ENCODE results near the gene ATP8A1. TPM values are rescaled to one million over a fixed set of nuclear protein-coding genes. Genes with fewer than 3 reads are reported as not detected.
"Not testable (repeated sequence)": the region's sequence is repeated elsewhere in the genome, so short reads cannot be mapped to it uniquely, and the experiment has no call there.

Gene ATP8A1
- total RNA-seq, 2 donors from 2014 or later = 43.3 to 59.2 TPM

- no peaks in the 10 kb centered on the region for H3K36me3 Mint-ChIP-seq (ENCODE audit: low read depth)
These were observed 271.4 kb downstream of the ATP8A1 start for GRCh38 chr4:42385516-42385915.

DNA sequence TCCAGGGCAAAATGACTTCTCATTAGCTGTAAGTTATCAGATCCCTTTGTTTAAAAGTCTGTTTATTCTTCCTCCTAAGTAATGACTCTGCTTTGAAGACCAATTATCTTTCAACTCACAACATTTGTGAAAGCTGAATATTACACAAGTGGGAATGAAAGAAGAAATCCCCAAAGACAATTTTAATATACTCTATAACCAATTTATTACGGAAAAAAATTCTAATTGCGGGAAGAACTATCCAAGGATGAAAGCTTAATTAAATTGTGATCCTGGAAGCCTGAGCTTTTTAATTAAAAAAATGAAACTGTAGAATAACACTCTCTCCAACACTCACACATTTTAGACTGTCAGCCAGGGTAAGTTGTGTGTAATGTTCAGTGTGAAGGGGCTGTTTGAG lies 275.2 kb downstream of the ATP8A1 start:
- peaks cover 37% of the 10 kb centered on the region for H3K27me3 Mint-ChIP-seq
- H3K27ac Mint-ChIP-seq = no peak overlapping the region
- ATAC-seq = no peak
- H3K9me3 ChIP-seq (ENCODE audit: control insufficient read depth, low read length, poor library complexity, severe bottlenecking) = no peaks in the 10 kb centered on the region
- no peaks in the 10 kb centered on the region for H3K36me3 Mint-ChIP-seq (ENCODE audit: low read depth)
- no peaks in the 10 kb centered on the region for H3K4me1 Mint-ChIP-seq
- no peak overlapping the region for H3K4me3 Mint-ChIP-seq
- no peak for DNase-seq

More at GRCh38 chr4:42385516-42385915, 271.4 kb downstream of the ATP8A1 start:
- ATAC-seq (no peak), DNase-seq (no peak)
- H3K4me1 Mint-ChIP-seq = no peaks in the 10 kb centered on the region
- H3K27ac Mint-ChIP-seq = no peak overlapping the region
- H3K9me3 ChIP-seq (ENCODE audit: control insufficient read depth, low read length, poor library complexity, severe bottlenecking) = no peaks in the 10 kb centered on the region
- H3K27me3 Mint-ChIP-seq = peaks cover 28% of the 10 kb centered on the region
- H3K4me3 Mint-ChIP-seq = no peak overlapping the region

GRCh38 chr4:42377497-42377896 lies 279.4 kb downstream of the ATP8A1 start:
- no peak overlapping the region for H3K27ac Mint-ChIP-seq
- H3K4me1 Mint-ChIP-seq = no peaks in the 10 kb centered on the region
- H3K4me3 Mint-ChIP-seq = no peak overlapping the region
- ATAC-seq (no peak), DNase-seq (no peak)
- H3K9me3 ChIP-seq (ENCODE audit: control insufficient read depth, low read length, poor library complexity, severe bottlenecking) = no peaks in the 10 kb centered on the region
- peaks cover 47% of the 10 kb centered on the region for H3K27me3 Mint-ChIP-seq
- H3K36me3 Mint-ChIP-seq (ENCODE audit: low read depth) = no peaks in the 10 kb centered on the region

GRCh38 chr4:42372303-42372702 lies 284.6 kb downstream of the ATP8A1 start:
- not testable (repeated sequence) for H3K4me1 Mint-ChIP-seq; H3K9me3 ChIP-seq (ENCODE audit: control insufficient read depth, low read length, poor library complexity, severe bottlenecking); H3K36me3 Mint-ChIP-seq (ENCODE audit: low read depth); DNase-seq; H3K4me3 Mint-ChIP-seq; ATAC-seq; H3K27ac Mint-ChIP-seq
- peaks cover 26% of the 10 kb centered on the region for H3K27me3 Mint-ChIP-seq

- Mint-ChIP-seq H3K4me1 (no peaks in the 10 kb centered on the region), H3K36me3 (ENCODE audit: low read depth) (no peaks in the 10 kb centered on the region), H3K4me3 (no peak overlapping the region), H3K27ac (no peak overlapping the region), H3K27me3 (peaks cover 33% of the 10 kb centered on the region)
- ATAC-seq (no peak), DNase-seq (no peak)
- no peaks in the 10 kb centered on the region for H3K9me3 ChIP-seq (ENCODE audit: control insufficient read depth, low read length, poor library complexity, severe bottlenecking)
These were observed 285.3 kb downstream of the ATP8A1 start for GRCh38 chr4:42371305-42372252.

DNA sequence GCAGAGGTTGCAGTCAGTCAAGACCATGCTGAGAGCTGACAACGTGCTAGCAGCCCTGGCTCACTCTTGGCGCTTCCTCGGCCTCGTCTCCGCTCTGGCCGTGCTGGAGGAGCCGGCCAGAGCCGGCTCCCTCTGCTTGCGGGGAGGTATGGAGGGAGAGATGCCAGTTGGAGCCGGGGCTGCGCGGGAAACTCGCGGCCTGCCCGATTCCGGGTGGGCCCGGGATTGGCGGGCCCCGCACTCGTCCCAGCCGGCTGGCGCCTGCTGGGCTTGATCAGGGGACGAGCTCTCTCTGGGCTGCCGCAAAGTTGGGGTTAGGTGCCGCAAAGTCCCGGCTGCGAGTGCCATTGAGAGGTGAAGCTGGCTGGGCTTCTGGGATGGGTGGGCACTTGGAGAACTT lies 287.4 kb downstream of the ATP8A1 start:
- Mint-ChIP-seq H3K27me3 (peaks cover 25% of the 10 kb centered on the region), H3K27ac (no peak overlapping the region), H3K4me1 (no peaks in the 10 kb centered on the region), H3K4me3 (no peak overlapping the region), H3K36me3 (ENCODE audit: low read depth) (no peaks in the 10 kb centered on the region)
- no peak for ATAC-seq
- H3K9me3 ChIP-seq (ENCODE audit: control insufficient read depth, low read length, poor library complexity, severe bottlenecking) = no peaks in the 10 kb centered on the region
- DNase-seq = no peak

GRCh38 chr4:42366959-42367358 lies 289.9 kb downstream of the ATP8A1 start:
- ATAC-seq = no peak
- Mint-ChIP-seq H3K36me3 (ENCODE audit: low read depth) (no peaks in the 10 kb centered on the region), H3K27me3 (peaks cover 19% of the 10 kb centered on the region), H3K4me3 (no peak overlapping the region), H3K27ac (no peak overlapping the region), H3K4me1 (no peaks in the 10 kb centered on the region)
- no peak for DNase-seq
- H3K9me3 ChIP-seq (ENCODE audit: control insufficient read depth, low read length, poor library complexity, severe bottlenecking) = no peaks in the 10 kb centered on the region

- no peak for ATAC-seq
- H3K4me3 Mint-ChIP-seq = no peak overlapping the region
- H3K36me3 Mint-ChIP-seq (ENCODE audit: low read depth) = no peaks in the 10 kb centered on the region
- H3K4me1 Mint-ChIP-seq = no peaks in the 10 kb centered on the region
- no peak for DNase-seq
- no peaks in the 10 kb centered on the region for H3K9me3 ChIP-seq (ENCODE audit: control insufficient read depth, low read length, poor library complexity, severe bottlenecking)
- H3K27ac Mint-ChIP-seq = no peak overlapping the region
- peaks cover 26% of the 10 kb centered on the region for H3K27me3 Mint-ChIP-seq
These were observed 292.4 kb downstream of the ATP8A1 start for GRCh38 chr4:42364266-42365053.

GRCh38 chr4:42363614-42364013 lies 293.3 kb downstream of the ATP8A1 start:
- H3K9me3 ChIP-seq (ENCODE audit: control insufficient read depth, low read length, poor library complexity, severe bottlenecking) = no peaks in the 10 kb centered on the region
- H3K27ac Mint-ChIP-seq = no peak overlapping the region
- no peaks in the 10 kb centered on the region for H3K4me1 Mint-ChIP-seq
- H3K36me3 Mint-ChIP-seq (ENCODE audit: low read depth) = no peaks in the 10 kb centered on the region
- H3K27me3 Mint-ChIP-seq = peaks cover 30% of the 10 kb centered on the region
- DNase-seq (no peak), ATAC-seq (no peak)
- no peak overlapping the region for H3K4me3 Mint-ChIP-seq

GRCh38 chr4:42362591-42362990 lies 294.3 kb downstream of the ATP8A1 start:
- H3K27me3 Mint-ChIP-seq = peaks cover 30% of the 10 kb centered on the region
- H3K36me3 Mint-ChIP-seq (ENCODE audit: low read depth) = no peaks in the 10 kb centered on the region
- H3K9me3 ChIP-seq (ENCODE audit: control insufficient read depth, low read length, poor library complexity, severe bottlenecking) = no peaks in the 10 kb centered on the region
- DNase-seq (no peak), ATAC-seq (no peak)
- H3K4me3 Mint-ChIP-seq = no peak overlapping the region
- H3K4me1 Mint-ChIP-seq = no peaks in the 10 kb centered on the region
- H3K27ac Mint-ChIP-seq = no peak overlapping the region

- Mint-ChIP-seq H3K27ac (no peak overlapping the region), H3K36me3 (ENCODE audit: low read depth) (no peaks in the 10 kb centered on the region), H3K4me3 (no peak overlapping the region), H3K4me1 (peaks cover 3% of the 10 kb centered on the region), H3K27me3 (peaks cover 22% of the 10 kb centered on the region)
- ATAC-seq = no peak
- H3K9me3 ChIP-seq (ENCODE audit: control insufficient read depth, low read length, poor library complexity, severe bottlenecking) = no peaks in the 10 kb centered on the region
- no peak for DNase-seq
These were observed 295.4 kb downstream of the ATP8A1 start for GRCh38 chr4:42361456-42361855.

- no peak for DNase-seq
- ATAC-seq = no peak
- Mint-ChIP-seq H3K27me3 (peaks cover 33% of the 10 kb centered on the region), H3K4me3 (no peak overlapping the region), H3K4me1 (peaks cover 3% of the 10 kb centered on the region), H3K36me3 (ENCODE audit: low read depth) (peaks cover 4% of the 10 kb centered on the region), H3K27ac (no peak overlapping the region)
- H3K9me3 ChIP-seq (ENCODE audit: control insufficient read depth, low read length, poor library complexity, severe bottlenecking) = no peaks in the 10 kb centered on the region
These were observed 296.6 kb downstream of the ATP8A1 start for GRCh38 chr4:42360256-42360669.

DNA sequence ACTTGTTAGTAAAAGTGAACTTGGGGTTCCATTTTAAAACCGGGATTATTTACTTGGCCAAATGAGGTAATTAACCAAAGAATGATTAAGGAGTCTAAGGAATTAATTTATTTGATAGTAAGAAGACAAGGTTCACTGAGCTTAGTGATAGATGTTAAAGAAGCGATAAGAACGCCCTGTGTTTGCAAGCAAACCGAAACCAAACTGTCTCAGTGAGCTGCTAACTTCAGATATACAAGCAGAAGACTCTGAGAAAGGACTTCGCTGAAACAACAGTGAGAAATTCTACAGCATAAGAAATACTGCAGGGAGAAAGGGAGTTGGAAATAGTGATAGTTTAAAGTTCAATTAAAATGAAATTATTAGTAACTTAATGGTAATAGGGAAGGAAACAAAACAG lies 297.2 kb downstream of the ATP8A1 start:
- Mint-ChIP-seq H3K27me3 (peaks cover 38% of the 10 kb centered on the region), H3K27ac (no peak overlapping the region), H3K36me3 (ENCODE audit: low read depth) (peaks cover 4% of the 10 kb centered on the region), H3K4me1 (peaks cover 3% of the 10 kb centered on the region), H3K4me3 (no peak overlapping the region)
- no peak for ATAC-seq
- H3K9me3 ChIP-seq (ENCODE audit: control insufficient read depth, low read length, poor library complexity, severe bottlenecking) = no peaks in the 10 kb centered on the region
- no peak for DNase-seq
